ENCODE data around the gene TMEM108.

DNA sequence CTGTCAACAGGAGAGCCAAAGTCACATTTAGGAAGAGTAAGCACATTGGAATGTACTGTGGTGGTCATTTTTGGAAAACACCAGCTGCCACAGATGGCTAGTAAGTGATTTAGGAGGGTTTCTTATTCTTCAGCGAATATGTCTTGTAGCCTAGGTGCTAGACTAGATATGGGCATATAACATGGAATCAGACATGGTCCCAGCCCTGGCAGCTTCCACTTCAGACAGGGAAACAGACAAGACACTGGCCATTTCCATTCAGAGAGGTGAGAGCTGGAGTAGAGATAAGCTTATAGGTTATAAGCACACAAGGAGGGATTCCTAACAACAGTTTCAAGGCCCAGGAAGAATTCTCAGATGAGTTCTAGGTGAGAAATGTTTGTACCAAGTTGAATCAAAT, 333.5 kb downstream of the TMEM108 start:
- TF ChIP-seq, protein P1, sequence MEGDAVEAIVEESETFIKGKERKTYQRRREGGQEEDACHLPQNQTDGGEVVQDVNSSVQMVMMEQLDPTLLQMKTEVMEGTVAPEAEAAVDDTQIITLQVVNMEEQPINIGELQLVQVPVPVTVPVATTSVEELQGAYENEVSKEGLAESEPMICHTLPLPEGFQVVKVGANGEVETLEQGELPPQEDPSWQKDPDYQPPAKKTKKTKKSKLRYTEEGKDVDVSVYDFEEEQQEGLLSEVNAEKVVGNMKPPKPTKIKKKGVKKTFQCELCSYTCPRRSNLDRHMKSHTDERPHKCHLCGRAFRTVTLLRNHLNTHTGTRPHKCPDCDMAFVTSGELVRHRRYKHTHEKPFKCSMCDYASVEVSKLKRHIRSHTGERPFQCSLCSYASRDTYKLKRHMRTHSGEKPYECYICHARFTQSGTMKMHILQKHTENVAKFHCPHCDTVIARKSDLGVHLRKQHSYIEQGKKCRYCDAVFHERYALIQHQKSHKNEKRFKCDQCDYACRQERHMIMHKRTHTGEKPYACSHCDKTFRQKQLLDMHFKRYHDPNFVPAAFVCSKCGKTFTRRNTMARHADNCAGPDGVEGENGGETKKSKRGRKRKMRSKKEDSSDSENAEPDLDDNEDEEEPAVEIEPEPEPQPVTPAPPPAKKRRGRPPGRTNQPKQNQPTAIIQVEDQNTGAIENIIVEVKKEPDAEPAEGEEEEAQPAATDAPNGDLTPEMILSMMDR (conservative IDR thresholded peaks at IDR 0.05; ENCODE audit: low read depth in 2 of 2): no peak
- TF ChIP-seq EZH2 (IDR thresholded peaks at IDR 0.05; ENCODE audit: low read depth, unreplicated experiment): no peak
